HG02938 (cell line): ENCODE data around the gene CDK11B.
"Not testable (repeated sequence)": the region's sequence is repeated elsewhere in the genome, so short reads cannot be mapped to it uniquely, and the experiment has no call there.

Experiments used
- ATAC-seq: cut with Tn5 transposase; IDR thresholded peaks from one replicate; pipeline ENCODE4 v1.9.1; 2021; ENCODE audit warnings: mild to moderate bottlenecking, moderate library complexity; ENCODE audit not compliant: unreplicated experiment

The CDK11B gene

DNA sequence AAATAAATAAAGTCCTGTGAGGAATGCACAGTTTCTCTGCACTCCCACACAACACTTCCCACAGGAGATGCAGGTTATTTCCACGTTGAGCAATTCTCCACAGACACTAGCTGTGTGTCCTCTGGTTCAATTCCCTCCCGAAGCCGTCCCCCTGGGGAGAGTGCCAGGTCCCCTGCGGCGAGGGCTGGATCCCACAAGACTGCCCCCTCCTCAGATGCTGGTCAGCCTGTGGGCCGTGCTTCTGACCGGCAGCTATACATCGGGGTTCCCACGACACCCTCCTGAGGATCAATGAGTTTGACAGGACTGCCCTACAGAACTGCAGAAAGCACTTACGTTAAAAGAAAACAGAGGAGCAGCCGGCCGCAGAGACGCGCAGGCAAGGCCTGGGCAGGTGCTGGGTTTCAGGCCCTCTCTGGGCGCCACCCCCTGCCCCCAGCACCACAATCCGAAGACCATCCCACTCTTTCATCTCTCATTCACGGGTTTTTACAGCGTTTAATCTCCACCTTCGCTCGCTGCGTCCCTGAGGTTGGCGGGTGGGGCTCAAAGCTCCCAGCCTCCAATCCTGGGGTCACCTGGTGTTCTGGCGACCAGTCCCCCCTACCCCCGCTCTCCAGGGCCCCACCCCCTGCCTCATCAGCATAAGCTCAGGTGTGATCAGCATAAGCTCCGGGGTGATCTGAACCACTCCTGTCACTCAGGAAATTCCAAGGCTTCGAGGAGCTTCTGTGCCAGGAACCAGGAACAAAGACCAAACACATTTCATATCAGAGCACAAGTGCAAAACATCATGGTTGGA is 24.5 kb upstream of the CDK11B start:
- ATAC-seq = no peak

DNA sequence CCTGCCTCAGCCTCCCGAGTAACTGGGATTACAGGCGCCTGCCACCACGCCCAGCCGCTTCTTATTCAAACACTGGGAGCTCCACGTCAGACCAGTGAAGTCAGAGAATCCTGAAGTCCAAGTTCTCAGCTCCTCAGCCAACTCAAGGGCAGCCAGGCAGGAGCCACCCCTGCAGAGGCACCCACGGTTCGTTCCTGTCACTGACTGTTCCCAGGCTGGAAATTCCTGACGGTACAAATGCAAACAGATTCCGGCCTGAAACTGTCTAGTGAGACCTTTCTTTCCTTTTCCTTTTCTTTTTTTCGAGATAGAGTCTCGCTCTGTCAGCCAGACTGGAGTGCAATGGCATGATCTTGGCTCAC is 22.1 kb upstream of the CDK11B start:
- no peak for ATAC-seq

DNA sequence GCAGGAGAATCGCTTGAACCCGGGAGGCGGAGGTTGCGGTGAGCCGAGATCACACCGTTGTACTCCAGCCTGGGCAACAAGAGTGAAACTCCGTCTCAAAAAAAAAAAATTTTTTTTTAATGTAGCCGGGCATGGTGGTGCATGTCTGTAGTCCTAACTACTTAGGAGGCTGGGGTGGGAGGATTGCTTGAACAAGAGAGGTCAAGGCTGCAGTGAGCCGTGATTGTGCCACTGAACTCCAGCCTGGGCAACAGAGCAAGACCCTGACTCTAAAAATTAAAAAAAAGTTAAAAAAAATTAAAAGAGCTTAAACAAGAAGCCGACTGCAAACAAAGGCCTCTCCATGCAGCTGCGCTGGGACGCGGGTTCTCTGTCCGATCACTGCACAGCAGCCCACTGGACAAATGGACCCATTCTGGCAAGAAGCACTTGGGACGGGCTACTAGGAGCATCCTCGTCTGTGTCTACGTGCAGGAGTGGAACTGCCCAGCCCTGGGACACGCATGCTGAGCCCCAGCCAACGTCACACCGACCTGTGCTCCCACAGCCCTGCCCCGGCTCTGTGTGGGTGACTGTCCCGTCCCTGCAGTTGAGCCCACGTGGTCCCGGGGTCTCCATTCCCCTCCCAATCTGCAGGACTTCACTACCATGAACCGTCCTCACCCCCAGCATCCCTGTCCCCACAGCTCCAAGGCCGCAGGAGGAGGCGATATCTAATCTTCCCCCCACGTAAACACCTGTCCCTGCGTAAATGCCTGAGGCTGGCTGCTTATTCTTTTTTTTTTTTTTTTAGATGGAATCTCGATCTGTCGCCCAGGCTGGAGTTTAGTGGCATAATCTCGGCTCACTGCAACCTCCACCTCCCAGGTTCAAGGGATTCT is 21.5 kb upstream of the CDK11B start:
- ATAC-seq = no peak

DNA sequence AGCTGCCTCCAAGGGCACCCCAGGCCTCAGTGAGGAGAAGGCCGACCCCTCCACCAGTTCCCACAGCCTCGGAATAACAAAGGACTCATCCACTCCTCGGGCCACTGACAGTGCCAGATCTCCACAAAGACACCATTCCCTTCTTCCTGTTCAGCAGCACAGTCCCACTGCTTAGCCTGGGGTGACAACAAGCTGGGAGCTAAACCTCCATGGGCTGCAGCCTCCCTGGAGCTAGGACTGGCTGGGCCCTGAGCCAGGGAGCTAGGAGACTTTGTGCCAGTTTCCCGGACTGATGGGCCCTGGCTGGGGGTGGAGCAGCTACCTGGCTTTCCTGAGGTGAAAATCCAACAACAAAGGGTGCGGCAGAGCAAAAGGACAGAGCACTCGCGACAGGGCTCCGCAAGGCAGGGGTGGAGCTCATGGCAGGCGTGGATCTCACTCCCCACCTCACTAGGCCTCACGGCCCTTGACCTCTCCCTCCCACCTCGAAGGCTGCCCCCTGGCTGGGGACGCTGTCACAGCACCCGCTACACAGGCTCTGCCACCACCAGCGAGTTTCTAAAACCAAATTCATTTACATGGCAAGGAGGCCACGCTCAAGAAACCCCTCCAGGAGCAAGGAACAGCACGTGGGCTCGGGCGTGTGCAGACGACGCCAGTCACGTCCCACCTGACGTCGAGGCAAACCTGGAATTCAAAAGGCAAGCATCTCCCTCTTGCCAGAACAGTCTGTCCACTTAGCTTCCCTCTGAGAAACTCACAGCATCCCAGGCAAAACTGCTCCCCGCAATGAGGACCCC is 20.0 kb upstream of the CDK11B start:
- no peak for ATAC-seq

DNA sequence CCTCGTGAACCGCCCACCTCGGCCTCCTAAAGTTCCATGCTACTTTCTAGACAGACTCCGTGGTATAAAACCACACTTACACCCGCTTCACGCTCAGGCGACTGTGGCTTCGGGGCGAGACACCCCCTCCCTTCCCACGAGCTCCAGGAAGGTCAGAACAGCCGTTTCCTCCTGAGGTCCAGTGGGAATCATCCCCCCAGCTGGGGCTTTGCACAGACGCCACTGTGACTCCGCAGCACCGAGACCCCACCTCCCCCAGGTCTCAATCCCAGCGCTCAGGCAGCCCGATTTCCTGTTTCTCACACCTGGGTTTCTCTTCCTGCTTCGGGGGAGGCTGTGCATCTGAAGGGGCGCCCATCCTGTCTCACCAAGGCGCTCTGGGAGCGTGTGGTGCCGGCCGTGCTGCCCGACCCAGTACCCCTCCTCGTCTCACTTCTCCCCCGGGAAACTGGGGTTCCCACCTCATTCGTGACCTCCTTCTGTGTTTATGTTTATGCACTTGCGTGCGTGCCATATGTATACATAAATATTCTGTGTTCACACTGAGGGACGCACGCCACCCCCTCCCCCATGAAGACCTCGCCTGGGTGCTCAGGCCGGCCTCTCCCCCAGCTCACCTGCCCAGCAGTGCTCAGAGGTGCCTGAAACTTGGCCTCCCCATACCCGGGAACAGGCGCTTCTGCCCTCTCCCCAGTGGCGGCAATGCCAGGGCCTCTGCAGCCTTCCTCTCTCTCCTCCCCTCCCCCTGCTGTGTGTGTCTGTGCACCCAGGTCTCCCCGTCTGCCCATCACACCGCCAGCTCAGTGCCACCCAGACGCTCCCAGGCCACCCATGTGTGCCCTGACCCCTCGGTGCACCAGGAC is 19.1 kb upstream of the CDK11B start:
- ATAC-seq = no peak

DNA sequence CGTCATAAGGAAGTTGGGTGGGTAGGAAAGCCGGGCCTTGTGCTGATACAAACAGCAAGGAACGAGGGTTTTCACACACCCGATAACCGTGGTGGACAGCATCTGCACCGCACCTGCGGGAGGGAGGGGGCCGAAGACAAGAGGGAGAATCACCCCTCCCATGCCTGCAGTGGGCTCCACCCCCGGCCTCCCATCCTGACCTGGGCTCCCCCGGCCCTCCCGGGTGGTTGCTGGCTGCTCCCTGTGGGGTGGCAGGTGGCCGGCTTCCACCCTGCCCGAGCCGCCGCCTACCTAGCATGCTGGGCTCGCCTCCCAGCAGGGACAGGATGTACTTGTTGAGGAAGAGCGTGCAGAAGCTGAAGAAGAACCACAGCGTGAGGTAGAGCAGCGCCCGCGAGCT is 17.3 kb upstream of the CDK11B start:
- not testable (repeated sequence) for ATAC-seq

DNA sequence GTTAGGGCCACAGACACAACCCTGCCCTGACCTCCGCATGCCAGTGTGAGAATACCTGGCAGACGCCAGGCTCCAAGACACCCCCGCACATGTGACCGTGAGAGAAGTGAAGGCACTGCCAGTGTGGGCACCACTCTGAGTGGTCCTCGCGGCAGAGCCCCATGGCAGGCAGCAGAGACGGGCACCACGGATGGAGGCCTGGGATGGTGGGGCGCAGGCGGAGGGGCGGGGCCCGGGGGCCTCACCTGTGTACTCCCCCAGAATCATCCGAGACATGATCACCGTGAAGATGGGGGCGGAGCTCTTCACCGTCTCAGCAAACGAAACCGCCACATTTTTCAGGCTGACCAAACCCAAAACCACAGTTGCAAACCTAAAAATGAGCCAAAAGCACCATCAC is 16.4 kb upstream of the CDK11B start:
- not testable (repeated sequence) for ATAC-seq

DNA sequence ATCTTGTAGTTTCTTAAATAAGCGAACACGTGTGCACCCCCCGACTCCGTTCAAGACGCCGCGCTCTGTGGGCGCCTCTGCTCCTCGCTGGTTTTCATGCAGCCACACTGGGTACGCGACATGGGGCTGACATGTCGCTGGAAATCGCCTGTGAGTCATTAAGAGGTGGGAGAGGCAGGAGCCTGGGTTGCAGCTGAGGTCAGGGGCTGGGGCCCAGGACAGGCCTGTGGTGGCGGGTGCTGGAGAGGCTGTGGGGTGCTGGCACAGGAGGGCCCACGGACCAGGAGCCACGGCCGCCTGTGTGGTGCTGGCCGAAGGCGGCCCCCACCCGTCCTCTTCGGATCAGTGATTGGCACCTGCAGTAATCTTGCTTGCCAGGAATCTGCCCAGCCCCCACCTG is 16.0 kb upstream of the CDK11B start:
- not testable (repeated sequence) for ATAC-seq

DNA sequence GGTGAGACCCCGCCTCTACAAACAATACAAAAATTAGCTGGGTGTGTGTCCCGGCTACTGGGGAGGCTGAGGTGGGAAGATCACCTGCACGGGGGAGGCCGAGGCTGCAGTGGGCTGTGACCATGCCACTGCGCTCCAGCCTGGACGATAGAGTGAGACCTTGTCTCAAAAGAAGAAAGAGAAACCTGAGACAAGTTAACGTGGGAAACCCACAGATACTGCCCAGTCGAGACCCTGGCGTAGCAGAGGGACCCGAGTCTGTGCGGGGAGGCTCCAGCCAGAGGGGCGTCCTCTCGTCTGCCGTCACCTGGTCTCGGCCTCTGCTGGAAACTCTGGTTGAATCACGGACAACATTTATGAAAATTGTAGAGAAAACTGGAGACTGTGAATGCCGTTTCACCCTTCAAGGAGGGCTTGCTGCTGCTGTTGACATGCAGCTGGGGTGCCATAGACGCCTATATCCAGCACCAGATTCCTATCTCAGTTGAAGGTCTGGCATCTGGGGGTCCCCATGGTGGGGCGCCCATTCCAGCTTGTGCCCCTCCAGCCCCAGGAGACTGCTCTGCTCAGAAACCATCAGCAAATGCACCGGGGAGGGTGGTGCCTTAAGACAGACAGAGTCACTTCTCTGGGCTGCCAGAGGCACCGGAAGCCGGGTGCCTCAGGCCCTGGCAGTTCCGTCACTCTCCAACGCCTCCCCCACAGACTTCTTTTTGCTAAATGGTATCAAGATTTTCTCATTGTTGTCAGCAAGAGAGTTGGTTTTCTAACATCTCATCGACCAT is 13.6 kb upstream of the CDK11B start:
- ATAC-seq = no peak

DNA sequence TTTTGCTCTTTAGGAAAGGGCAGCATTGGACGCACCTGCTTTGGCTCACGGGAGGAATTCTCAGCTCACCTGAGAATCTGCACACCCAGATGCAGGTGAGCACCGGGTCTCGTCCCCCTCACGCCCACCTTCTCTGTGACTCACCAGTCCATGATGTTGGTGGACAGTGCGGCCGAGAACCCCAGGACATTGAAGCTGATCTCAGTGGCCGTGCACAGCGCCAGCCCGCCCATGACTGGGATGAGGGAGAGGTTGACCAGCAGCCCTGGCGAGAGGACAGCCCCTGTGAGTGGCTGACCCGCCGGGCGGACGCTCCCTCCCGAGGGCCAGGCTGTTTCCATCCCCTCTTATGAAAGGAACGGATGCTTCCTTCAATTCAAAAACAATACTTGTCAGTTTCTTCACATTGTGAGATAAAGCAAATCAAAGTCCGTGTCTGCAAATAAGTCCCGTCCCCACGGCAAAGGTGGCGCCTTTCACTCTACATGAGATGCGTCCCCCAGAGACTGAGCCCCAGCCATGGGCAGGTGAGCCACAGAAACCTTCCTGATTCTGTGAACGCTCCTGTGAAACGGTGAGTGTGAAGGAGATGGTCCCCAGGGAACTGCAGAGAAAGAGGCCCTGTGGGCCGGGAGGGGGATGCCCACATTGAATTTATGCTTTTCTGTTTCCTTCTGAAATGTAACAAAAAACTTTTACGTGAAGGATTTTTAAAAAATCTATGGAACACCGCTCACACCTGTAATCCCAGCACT is 12.7 kb upstream of the CDK11B start:
- ATAC-seq = no peak

DNA sequence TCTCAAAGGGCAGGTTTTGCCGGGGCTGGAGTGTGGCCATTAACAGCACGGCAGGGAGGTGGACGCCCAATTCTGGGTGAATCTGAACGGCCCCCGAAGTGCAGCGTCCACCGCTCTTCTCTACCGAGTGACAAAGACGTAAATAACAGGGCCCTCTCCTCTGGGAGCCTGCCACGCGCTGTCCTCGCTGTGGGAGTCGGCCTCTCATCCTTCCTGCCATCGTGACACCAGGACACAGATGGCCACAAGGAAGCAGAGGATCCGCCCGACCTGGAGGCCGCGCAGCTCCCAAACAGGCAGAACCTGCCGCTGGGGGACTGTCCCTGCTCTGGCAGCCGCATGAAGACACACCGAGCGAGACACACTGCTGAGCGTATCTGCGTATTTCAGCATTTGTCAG is 12.1 kb upstream of the CDK11B start:
- no peak for ATAC-seq

DNA sequence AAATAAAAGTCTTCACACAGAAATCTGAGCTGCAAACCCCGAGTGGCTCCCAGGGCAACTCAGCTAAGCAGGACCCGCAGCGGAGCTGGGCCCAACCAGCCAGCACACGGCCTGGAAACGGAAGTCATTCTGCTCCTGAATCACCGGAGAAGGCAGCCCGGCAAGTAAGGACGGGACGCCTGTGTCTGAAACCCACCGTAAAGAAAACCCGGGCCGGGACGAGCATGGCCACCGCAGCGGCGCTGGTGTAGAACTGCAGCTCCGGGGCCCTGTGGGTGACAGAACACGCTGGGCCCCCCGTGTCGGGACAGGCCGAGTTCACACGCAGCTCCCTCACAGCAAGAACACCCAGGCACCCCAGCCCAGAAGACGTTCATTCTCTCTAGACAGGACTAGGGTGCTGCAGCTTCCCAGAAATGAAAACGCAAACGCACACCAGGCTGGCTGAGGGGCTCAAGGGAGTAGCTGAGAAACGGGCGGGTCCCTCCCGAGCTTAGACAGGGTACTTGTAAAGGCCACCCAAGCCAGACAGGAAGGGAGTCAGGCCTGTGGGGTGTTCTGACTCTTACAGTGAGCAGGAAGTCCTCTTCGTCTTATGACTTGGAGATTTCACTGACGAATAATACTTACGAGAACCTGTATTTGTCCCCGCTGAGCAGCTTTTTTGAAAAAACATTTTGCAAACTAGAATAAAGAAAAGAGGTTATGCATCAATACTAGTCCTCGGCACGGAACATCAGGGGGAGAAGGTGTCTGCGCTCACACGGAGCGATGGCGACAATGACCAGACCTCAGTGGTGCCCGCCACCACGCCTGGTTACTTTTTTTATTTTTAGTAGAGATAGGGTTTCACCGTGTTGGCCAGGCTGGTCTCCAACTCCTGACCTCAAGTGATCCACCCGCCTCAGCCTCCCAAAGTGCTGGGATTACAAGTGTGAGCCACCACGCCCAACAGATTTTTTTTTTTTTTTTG is 10.9 kb upstream of the CDK11B start:
- ATAC-seq = no peak

DNA sequence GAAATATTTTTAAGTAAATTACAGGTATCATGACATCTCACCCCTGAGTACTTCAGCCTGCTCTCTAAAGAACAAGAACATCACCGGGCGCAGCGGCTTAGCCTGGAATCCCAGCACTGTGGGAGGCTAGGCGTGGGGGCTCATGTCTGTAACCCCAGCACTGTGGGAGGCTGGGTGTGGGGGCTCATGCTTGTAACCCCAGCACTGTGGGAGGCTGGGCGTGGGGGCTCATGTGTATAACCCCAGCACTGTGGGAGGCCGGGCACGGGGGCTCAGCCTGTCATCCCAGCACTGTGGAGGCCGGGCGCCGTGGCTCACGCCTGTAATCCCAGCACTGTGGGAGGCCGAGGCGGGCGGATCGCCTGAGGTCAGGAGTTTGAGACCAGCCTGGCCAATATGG is 7.7 kb upstream of the CDK11B start:
- no peak for ATAC-seq

DNA sequence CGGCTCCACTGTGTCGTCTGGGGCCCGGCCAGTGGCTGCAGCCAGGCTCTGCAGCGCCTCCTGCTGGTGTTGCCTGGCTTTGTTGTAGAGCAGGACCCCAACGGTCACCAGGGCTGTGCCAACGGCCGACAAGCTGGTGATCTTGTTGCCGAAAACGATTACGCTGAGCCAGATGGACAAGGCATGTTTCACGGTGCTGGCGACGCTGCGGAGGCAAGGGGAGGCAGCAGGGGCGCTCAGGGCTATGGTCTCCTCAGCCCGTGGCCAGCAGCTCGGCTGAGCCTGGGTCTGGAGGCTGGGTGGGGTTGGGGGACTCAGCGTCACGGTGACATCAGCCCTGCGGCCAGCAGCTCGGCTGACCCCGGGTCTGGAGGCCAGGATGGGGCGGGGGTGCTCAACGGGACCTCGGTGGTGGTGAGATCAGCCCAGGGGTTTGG is 7.0 kb upstream of the CDK11B start:
- ATAC-seq = no peak

DNA sequence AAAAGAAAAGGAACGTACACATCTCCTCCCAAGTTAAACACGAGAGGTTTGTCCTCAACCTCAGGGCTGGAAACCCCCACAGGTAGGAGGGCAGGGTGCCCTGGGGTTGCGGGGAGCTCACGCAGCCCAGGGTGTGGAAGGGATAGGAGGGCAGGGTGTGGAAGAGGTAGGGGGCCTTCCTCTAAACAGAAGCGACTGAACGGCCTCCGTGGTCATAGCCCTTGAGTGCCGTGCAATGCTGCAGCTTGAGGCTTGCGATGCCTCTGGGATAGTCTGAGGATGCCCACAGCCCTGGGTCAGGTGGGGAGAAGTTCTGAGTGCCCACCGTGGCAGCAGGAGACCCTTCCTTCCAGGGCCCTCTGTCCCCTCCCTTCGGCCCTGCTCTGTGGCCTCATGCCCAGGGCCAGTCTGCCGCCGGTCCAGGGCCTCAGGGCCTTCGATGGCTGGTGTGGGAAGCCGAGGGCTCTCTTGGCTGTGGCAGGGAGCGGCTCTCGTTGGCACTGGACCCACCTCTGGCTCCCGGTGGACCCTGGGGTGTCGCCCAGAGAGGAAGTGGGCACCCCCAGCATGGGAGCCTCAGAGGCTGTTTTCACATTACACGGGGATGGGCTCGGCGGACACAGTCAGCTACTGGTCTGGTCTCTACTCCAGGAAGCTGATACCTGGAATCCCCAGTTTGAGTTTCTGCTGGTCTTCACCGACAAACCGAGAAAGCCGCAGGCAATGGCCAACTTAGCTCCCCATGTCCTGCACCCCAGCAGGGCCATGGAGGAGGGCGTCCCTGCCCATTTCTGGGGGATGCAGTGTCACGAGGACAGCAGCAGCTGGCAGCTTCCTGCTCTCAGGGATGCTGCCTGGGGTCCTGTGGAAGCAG is 6.4 kb upstream of the CDK11B start:
- ATAC-seq = no peak

DNA sequence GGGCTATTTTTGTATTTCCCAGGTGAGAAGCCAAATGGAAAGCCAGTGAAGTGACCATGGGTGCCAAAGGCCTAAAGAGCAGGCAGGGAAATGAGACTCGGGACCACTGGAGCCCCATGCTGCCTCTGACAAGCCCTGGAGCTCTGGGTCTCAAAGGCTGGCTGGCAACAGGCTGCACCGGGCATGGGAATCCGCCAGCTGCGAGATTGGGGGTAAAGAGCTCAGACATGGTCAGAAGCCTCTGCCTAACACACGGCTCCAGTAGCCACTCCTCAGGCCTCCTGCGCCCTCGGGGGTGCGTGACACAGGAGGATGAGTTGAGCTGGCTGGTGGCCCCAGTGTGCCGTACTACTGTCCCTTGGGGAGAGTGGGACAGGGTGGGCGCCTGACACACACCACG is 5.5 kb upstream of the CDK11B start:
- ATAC-seq = not testable (repeated sequence)
